Lower lobe of right lung (tissue), 2 donors: ENCODE data around the gene SLC5A4. TPM values are rescaled to one million over a fixed set of nuclear protein-coding genes. Genes with fewer than 3 reads are reported as not detected.

Experiments used
- ATAC-seq, 2 donors: fragments of 200-7000 bp; cut with Tn5 transposase; one replicate each; pipeline ENCODE4 v1.9.1; 2020 to 2022; ENCODE audit warnings: mild to moderate bottlenecking in 2 of 2, moderate library complexity in 2 of 2
- DNase-seq: peaks from one replicate; pipeline ENCODE4 v3.0.0-alpha.2; 2020
- H3K27ac ChIP-seq: fragments of 200-600 bp; one replicate; pipeline ENCODE4 v1.8.0; 2022
- H3K27me3 ChIP-seq: fragments of 200-600 bp; one replicate; pipeline ENCODE4 v1.8.0; 2022; ENCODE audit warnings: low read depth
- H3K36me3 ChIP-seq: fragments of 200-600 bp; one replicate; pipeline ENCODE4 v1.8.0; 2022; ENCODE audit warnings: mild to moderate bottlenecking
- H3K4me1 ChIP-seq: fragments of 200-600 bp; one replicate; pipeline ENCODE4 v1.8.0; 2022
- H3K4me3 ChIP-seq: fragments of 200-600 bp; one replicate; pipeline ENCODE4 v1.8.0; 2022; ENCODE audit warnings: mild to moderate bottlenecking
- H3K9me3 ChIP-seq: fragments of 200-600 bp; one replicate; pipeline ENCODE4 v1.8.0; 2022
- intact Hi-C: fragments of 100-400 bp; cut with DNase I; formaldehyde crosslinking; loops from one replicate; pipeline ENCODE4 v1.11.0; 2022
- total RNA-seq: library from RNA; stranded (reverse); fragmentation: NEBNext Ultra II Directional; extraction: Animal tissue kit (Norgen Biotek cat#: 25700); gene quantifications from one replicate; pipeline ENCODE4 v1.2.1, GENCODE V29; 2021
- TF ChIP-seq, protein P1 (sequence below): fragments of 200-600 bp; IDR thresholded peaks from one replicate; pipeline ENCODE4 v1.8.0; 2022; ENCODE audit warnings: antibody characterized with exemption, mild to moderate bottlenecking
- donor health status: DM: no; HTN: yes; CAD: no; lungs with severe emphysema.

Gene SLC5A4
- total RNA-seq, 1 donor from 2014 or later: 1.4 TPM

GRCh38 chr22:32181043-32181442 is 74.1 kb downstream of the SLC5A4 start:
- no peak overlapping the region for H3K4me3 ChIP-seq
- no peak overlapping the region for H3K27ac ChIP-seq
- H3K27me3 ChIP-seq: peaks cover 27% of the 10 kb centered on the region
- H3K9me3 ChIP-seq: no peaks in the 10 kb centered on the region
- H3K4me1 ChIP-seq: peaks cover 3% of the 10 kb centered on the region
- no peaks in the 10 kb centered on the region for H3K36me3 ChIP-seq
- intact Hi-C loops: no loop called here
- DNase-seq: no peak
- ATAC-seq: no peak
- TF ChIP-seq, protein P1, sequence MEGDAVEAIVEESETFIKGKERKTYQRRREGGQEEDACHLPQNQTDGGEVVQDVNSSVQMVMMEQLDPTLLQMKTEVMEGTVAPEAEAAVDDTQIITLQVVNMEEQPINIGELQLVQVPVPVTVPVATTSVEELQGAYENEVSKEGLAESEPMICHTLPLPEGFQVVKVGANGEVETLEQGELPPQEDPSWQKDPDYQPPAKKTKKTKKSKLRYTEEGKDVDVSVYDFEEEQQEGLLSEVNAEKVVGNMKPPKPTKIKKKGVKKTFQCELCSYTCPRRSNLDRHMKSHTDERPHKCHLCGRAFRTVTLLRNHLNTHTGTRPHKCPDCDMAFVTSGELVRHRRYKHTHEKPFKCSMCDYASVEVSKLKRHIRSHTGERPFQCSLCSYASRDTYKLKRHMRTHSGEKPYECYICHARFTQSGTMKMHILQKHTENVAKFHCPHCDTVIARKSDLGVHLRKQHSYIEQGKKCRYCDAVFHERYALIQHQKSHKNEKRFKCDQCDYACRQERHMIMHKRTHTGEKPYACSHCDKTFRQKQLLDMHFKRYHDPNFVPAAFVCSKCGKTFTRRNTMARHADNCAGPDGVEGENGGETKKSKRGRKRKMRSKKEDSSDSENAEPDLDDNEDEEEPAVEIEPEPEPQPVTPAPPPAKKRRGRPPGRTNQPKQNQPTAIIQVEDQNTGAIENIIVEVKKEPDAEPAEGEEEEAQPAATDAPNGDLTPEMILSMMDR: no peak

GRCh38 chr22:32177221-32177765 is 77.9 kb downstream of the SLC5A4 start:
- Histone ChIP-seq H3K4me1 (peaks cover 6% of the 10 kb centered on the region), H3K4me3 (no peak overlapping the region), H3K27me3 (peaks cover 43% of the 10 kb centered on the region), H3K9me3 (no peaks in the 10 kb centered on the region), H3K36me3 (no peaks in the 10 kb centered on the region), H3K27ac (no peak overlapping the region)
- TF ChIP-seq, protein P1: no peak
- DNase-seq (no peak), ATAC-seq (no peak)
- intact Hi-C loops: no loop called here

DNA sequence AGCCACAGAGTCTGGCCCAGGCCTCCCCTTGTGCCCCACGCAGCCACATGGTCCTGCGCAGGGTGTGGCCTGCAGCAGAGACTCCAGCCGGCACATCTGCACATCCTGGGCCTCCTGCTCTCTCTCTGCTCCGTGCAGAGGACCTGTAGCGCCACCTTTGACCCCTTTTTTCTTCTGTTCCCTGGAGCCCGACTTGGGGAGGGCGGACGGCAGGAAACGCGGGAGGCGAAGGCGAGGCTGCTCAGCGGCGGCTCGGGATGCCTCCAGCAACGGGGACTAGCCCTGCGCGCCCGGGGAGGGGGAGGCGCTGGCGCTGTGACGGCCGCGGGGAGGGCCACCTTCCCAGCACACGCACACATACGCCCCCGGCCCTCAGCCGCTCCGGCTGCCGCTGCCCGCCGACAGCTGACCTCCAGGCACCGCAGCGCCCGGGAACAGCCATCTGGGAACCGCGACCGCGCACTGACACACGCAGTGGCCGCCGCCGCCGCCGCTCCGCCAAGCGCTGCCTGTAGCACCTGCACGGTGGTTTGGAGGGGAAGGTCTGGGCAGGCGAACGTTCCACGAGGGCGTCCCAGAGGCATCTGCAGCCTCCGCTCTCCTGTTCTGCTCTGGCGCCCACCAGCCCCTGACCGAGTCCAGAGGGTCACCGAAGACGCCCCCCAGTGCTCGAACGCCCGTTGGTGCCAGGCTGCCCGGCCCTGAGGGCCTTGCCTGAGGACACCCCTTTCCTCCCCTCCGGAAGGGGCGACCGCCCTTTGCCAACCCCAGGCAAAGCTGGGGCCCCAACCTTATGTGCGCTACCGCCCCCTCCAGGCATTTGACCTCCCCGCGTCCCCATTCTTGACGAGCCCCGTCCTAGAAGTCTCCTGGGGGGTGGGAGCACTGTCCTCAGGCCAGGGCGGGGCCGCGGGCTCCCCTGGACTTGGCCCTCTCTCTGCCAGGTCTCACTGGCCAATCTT is 79.2 kb downstream of the SLC5A4 start:
- DNase-seq (no peak), ATAC-seq (peak in 1 of 2 donors; percentile 9)
- Histone ChIP-seq H3K27ac (no peak overlapping the region), H3K27me3 (peaks cover 43% of the 10 kb centered on the region), H3K9me3 (no peaks in the 10 kb centered on the region), H3K4me1 (peaks cover 6% of the 10 kb centered on the region), H3K4me3 (no peak overlapping the region), H3K36me3 (no peaks in the 10 kb centered on the region)
- intact Hi-C loops: no loop called here
- TF ChIP-seq, protein P1: no peak

DNA sequence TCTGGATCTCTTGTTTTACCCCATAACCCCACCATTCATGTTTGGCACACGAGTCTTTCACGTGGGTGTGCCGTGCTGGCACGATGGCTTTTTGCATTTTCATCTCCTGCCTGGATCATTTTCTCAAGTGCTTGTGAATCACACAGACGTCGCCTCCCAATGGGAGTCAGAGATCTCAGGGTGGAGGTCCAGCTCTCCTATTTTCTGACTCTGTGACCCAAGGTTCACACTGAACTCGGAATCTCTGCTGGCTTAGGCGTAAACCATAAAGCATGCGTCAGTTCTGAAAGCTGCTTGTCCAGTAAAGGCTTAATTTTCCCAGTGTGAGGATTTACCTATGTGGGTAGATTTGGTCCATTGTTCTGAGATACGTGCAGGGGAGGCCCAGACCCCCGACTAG is 80.0 kb downstream of the SLC5A4 start:
- H3K4me1 ChIP-seq: peaks cover 6% of the 10 kb centered on the region
- ATAC-seq (no peak), DNase-seq (no peak)
- peaks cover 43% of the 10 kb centered on the region for H3K27me3 ChIP-seq
- H3K9me3 ChIP-seq: no peaks in the 10 kb centered on the region
- no peaks in the 10 kb centered on the region for H3K36me3 ChIP-seq
- no peak overlapping the region for H3K27ac ChIP-seq
- no peak overlapping the region for H3K4me3 ChIP-seq
- TF ChIP-seq, protein P1: no peak
- intact Hi-C loops: no loop called here

Other genes with a start within 250 kb of the SLC5A4 start
- gene SLC5A1, start 212.1 kb downstream of the SLC5A4 start, total RNA-seq: 1.8 TPM
- gene C22orf42, start 96.0 kb downstream of the SLC5A4 start, total RNA-seq: not detected
- gene RFPL2, start 50.3 kb downstream of the SLC5A4 start, total RNA-seq: not detected
- gene RFPL3, start 102.5 kb upstream of the SLC5A4 start, total RNA-seq: not detected
- gene RTCB, start 156.9 kb upstream of the SLC5A4 start, total RNA-seq: 58.2 TPM
- not detected for gene BPIFC, start 209.1 kb upstream of the SLC5A4 start, total RNA-seq
- gene FBXO7, start 219.5 kb upstream of the SLC5A4 start, total RNA-seq: 93.2 TPM